Loucy (cell line): Measurements from ENCODE around the gene EDRF1.

Experiments
- CTCF ChIP-seq: fragments of 200-600 bp; sonication (generic); conservative IDR thresholded peaks from 2 replicates; pipeline ENCODE4 v1.5.1; 2014; ENCODE audit warnings: mild to moderate bottlenecking, antibody characterized with exemption, low read length
- EZH2phosphoT487 ChIP-seq: fragments of 200-600 bp; IDR thresholded peaks from 2 replicates; pipeline ENCODE4 v1.6.1; 2018; ENCODE audit warnings: antibody characterized with exemption, mild to moderate bottlenecking, moderate library complexity, borderline replicate concordance

- TF ChIP-seq CTCF (no peak), EZH2phosphoT487 (no peak)
These were observed at the start of gene EDRF1 for GRCh38 chr10:125719173-125720001.
